CD8-positive, alpha-beta memory T cell (primary cell): Measurements from ENCODE around the gene SLC44A5. TPM values are rescaled to one million over a fixed set of nuclear protein-coding genes. Genes with fewer than 3 reads are reported as not detected.

ENCODE experiments used
- CTCF ChIA-PET: fragments of 350-600 bp; sonication (Branson Sonifier 250); formaldehyde crosslinking; loops from one replicate; lab custom pipeline; 2021; ENCODE audit warnings: antibody characterized with exemption; lab: Charles Lee
- POLR2A ChIA-PET: fragments of 350-600 bp; sonication (Branson Sonifier 250); formaldehyde crosslinking; loops from one replicate; lab custom pipeline; 2021; ENCODE audit warnings: antibody characterized with exemption; lab: Charles Lee
- DNase-seq, 5 donors: peaks; one replicate each; pipeline versions ENCODE4 v3.0.0 to v3.0.0-alpha.2; 2020 to 2022; ENCODE audit warnings: mixed read lengths in 1 of 5
- H3K27ac ChIP-seq: one replicate; pipeline ENCODE4 v1.7.0; 2013; ENCODE audit warnings: low read depth, mild to moderate bottlenecking, low read length, moderate library complexity
- H3K27me3 ChIP-seq: 2 replicates; pipeline ENCODE4 v1.7.0; 2013; ENCODE audit warnings: low read length, mild to moderate bottlenecking; ENCODE audit not compliant: insufficient read depth, poor library complexity, severe bottlenecking
- H3K36me3 ChIP-seq: 2 replicates; pipeline ENCODE4 v1.7.0; 2013; ENCODE audit warnings: mild to moderate bottlenecking, low read length, moderate library complexity; ENCODE audit not compliant: insufficient read depth
- H3K4me1 ChIP-seq: 2 replicates; pipeline ENCODE4 v1.7.0; 2013; ENCODE audit warnings: mild to moderate bottlenecking, low read length, moderate library complexity; ENCODE audit not compliant: insufficient read depth
- H3K4me3 ChIP-seq: 2 replicates; pipeline ENCODE4 v1.7.0; 2013; ENCODE audit warnings: mild to moderate bottlenecking, low read length
- H3K9me3 ChIP-seq: 2 replicates; pipeline ENCODE4 v1.7.0; 2013; ENCODE audit warnings: mild to moderate bottlenecking, low read length
- H3K27ac Mint-ChIP-seq, 8 donors: one replicate each; pipeline ENCODE4 v1.8.0; 2020 to 2021; ENCODE audit warnings: mixed read lengths in 8 of 8, mild to moderate bottlenecking in 6 of 8, inconsistent platforms in 3 of 8, moderate library complexity in 3 of 8
- H3K27me3 Mint-ChIP-seq, 2 donors: one replicate each; pipeline ENCODE4 v1.8.0; 2020 to 2021; ENCODE audit warnings: mixed read lengths in 2 of 2, mild to moderate bottlenecking in 1 of 2, moderate library complexity in 1 of 2
- H3K36me3 Mint-ChIP-seq, 3 donors: one replicate each; pipeline ENCODE4 v1.8.0; 2020 to 2021; ENCODE audit warnings: mixed read lengths in 3 of 3, inconsistent platforms in 1 of 3, mild to moderate bottlenecking in 1 of 3
- H3K4me1 Mint-ChIP-seq, 3 donors: one replicate each; pipeline ENCODE4 v1.8.0; 2020 to 2021; ENCODE audit warnings: mixed read lengths in 3 of 3, inconsistent platforms in 1 of 3, mild to moderate bottlenecking in 1 of 3
- H3K4me3 Mint-ChIP-seq, 7 donors: one replicate each; pipeline ENCODE4 v1.8.0; 2020 to 2021; ENCODE audit warnings: mixed read lengths in 7 of 7, mild to moderate bottlenecking in 6 of 7, moderate library complexity in 4 of 7, inconsistent platforms in 2 of 7
- H3K9me3 Mint-ChIP-seq, 5 donors: one replicate each; pipeline ENCODE4 v1.8.0; 2020 to 2022; ENCODE audit warnings: mixed read lengths in 5 of 5, mild to moderate bottlenecking in 3 of 5, moderate library complexity in 2 of 5, inconsistent platforms in 1 of 5
- polyA plus RNA-seq: library from polyadenylated mRNA; unstranded; fragments of 300-500 nt; fragmentation: Illumina TruSeq; gene quantifications from one replicate; pipeline ENCODE4 v1.2.3, GENCODE V29; 2021
- total RNA-seq, 2 experiments: library from RNA; stranded (reverse); gene quantifications; one replicate each; pipeline ENCODE4 v1.2.3, GENCODE V29; 2021

SLC44A5 gene
- total and polyA plus RNA-seq, 3 experiments from 2014 or later: 0.24 to 0.53 (median 0.29) TPM

- no peak overlapping the region for H3K27ac ChIP-seq
- H3K4me1 ChIP-seq: no peaks in the 10 kb centered on the region
- DNase-seq: no peak
- no peak overlapping the region for H3K27ac Mint-ChIP-seq
- H3K27me3 Mint-ChIP-seq: peaks cover 0 to 3% of the 10 kb centered on the region in 2 donors
- no peaks in the 10 kb centered on the region for H3K4me1 Mint-ChIP-seq
- no peaks in the 10 kb centered on the region for H3K36me3 ChIP-seq
- no peaks in the 10 kb centered on the region for H3K36me3 Mint-ChIP-seq
- ChIA-PET CTCF (no interaction called here), POLR2A (no interaction called here)
- peaks cover 0 to 4% (median 0%) of the 10 kb centered on the region in 5 donors for H3K9me3 Mint-ChIP-seq
- no peak overlapping the region for H3K4me3 ChIP-seq
- H3K9me3 ChIP-seq: no peaks in the 10 kb centered on the region
- H3K4me3 Mint-ChIP-seq: no peak overlapping the region
- H3K27me3 ChIP-seq: no peaks in the 10 kb centered on the region
Observed at GRCh38 chr1:75554870-75555269, 56.0 kb downstream of the SLC44A5 start.

- Mint-ChIP-seq H3K4me1 (no peaks in the 10 kb centered on the region), H3K27ac (no peak overlapping the region), H3K36me3 (no peaks in the 10 kb centered on the region), H3K9me3 (peaks cover 0 to 4% (median 2%) of the 10 kb centered on the region in 5 donors), H3K4me3 (no peak overlapping the region), H3K27me3 (peaks cover 0 to 3% of the 10 kb centered on the region in 2 donors)
- Histone ChIP-seq H3K36me3 (no peaks in the 10 kb centered on the region), H3K4me1 (no peaks in the 10 kb centered on the region), H3K27ac (no peak overlapping the region), H3K4me3 (no peak overlapping the region), H3K9me3 (no peaks in the 10 kb centered on the region), H3K27me3 (no peaks in the 10 kb centered on the region)
- no peak for DNase-seq
- POLR2A ChIA-PET: no interaction called here
- CTCF ChIA-PET: no interaction called here
Observed at GRCh38 chr1:75554181-75554580, 56.7 kb downstream of the SLC44A5 start.

GRCh38 chr1:75550559-75550958 is 60.4 kb downstream of the SLC44A5 start:
- Histone ChIP-seq H3K4me3 (no peak overlapping the region), H3K27ac (no peak overlapping the region), H3K36me3 (no peaks in the 10 kb centered on the region), H3K4me1 (no peaks in the 10 kb centered on the region), H3K27me3 (no peaks in the 10 kb centered on the region), H3K9me3 (no peaks in the 10 kb centered on the region)
- POLR2A ChIA-PET: no interaction called here
- Mint-ChIP-seq H3K4me1 (no peaks in the 10 kb centered on the region), H3K9me3 (peaks cover 0 to 4% (median 2%) of the 10 kb centered on the region in 5 donors), H3K27ac (no peak overlapping the region), H3K27me3 (no peaks in the 10 kb centered on the region), H3K36me3 (no peaks in the 10 kb centered on the region), H3K4me3 (no peak overlapping the region)
- CTCF ChIA-PET: no interaction called here
- no peak for DNase-seq

GRCh38 chr1:75548721-75549480 is 62.0 kb downstream of the SLC44A5 start:
- Histone ChIP-seq H3K36me3 (no peaks in the 10 kb centered on the region), H3K9me3 (no peaks in the 10 kb centered on the region), H3K27ac (no peak overlapping the region), H3K4me1 (no peaks in the 10 kb centered on the region), H3K27me3 (no peaks in the 10 kb centered on the region), H3K4me3 (no peak overlapping the region)
- no peak overlapping the region for H3K4me3 Mint-ChIP-seq
- H3K27ac Mint-ChIP-seq: no peak overlapping the region
- ChIA-PET CTCF (no interaction called here), POLR2A (no interaction called here)
- H3K27me3 Mint-ChIP-seq: no peaks in the 10 kb centered on the region
- peaks cover 0 to 3% (median 0%) of the 10 kb centered on the region in 5 donors for H3K9me3 Mint-ChIP-seq
- no peaks in the 10 kb centered on the region for H3K36me3 Mint-ChIP-seq
- H3K4me1 Mint-ChIP-seq: no peaks in the 10 kb centered on the region
- no peak for DNase-seq

- Mint-ChIP-seq H3K9me3 (no peaks in the 10 kb centered on the region), H3K36me3 (no peaks in the 10 kb centered on the region), H3K27ac (no peak overlapping the region), H3K4me3 (no peak overlapping the region), H3K4me1 (no peaks in the 10 kb centered on the region), H3K27me3 (no peaks in the 10 kb centered on the region)
- ChIA-PET POLR2A (no interaction called here), CTCF (no interaction called here)
- H3K4me1 ChIP-seq: no peaks in the 10 kb centered on the region
- no peak overlapping the region for H3K4me3 ChIP-seq
- H3K27me3 ChIP-seq: no peaks in the 10 kb centered on the region
- no peaks in the 10 kb centered on the region for H3K9me3 ChIP-seq
- no peak overlapping the region for H3K27ac ChIP-seq
- DNase-seq: no peak
- no peaks in the 10 kb centered on the region for H3K36me3 ChIP-seq
Observed at GRCh38 chr1:75543705-75544104, 67.2 kb downstream of the SLC44A5 start.

- POLR2A ChIA-PET: no interaction called here
- Mint-ChIP-seq H3K36me3 (no peaks in the 10 kb centered on the region), H3K9me3 (no peaks in the 10 kb centered on the region), H3K4me1 (no peaks in the 10 kb centered on the region), H3K27me3 (no peaks in the 10 kb centered on the region), H3K4me3 (no peak overlapping the region), H3K27ac (no peak overlapping the region)
- Histone ChIP-seq H3K27ac (no peak overlapping the region), H3K9me3 (no peaks in the 10 kb centered on the region), H3K36me3 (no peaks in the 10 kb centered on the region), H3K4me3 (no peak overlapping the region), H3K4me1 (no peaks in the 10 kb centered on the region), H3K27me3 (no peaks in the 10 kb centered on the region)
- no peak for DNase-seq
- CTCF ChIA-PET: no interaction called here
Observed at GRCh38 chr1:75542818-75543570, 67.9 kb downstream of the SLC44A5 start.

GRCh38 chr1:75539230-75540116 is 71.4 kb downstream of the SLC44A5 start:
- no peak overlapping the region for H3K4me3 Mint-ChIP-seq
- CTCF ChIA-PET: no interaction called here
- no peak for DNase-seq

GRCh38 chr1:75533085-75533484 is 77.8 kb downstream of the SLC44A5 start:
- Histone ChIP-seq H3K9me3 (no peaks in the 10 kb centered on the region), H3K36me3 (no peaks in the 10 kb centered on the region), H3K4me3 (no peak overlapping the region), H3K27ac (no peak overlapping the region), H3K27me3 (no peaks in the 10 kb centered on the region), H3K4me1 (no peaks in the 10 kb centered on the region)
- Mint-ChIP-seq H3K27ac (no peak overlapping the region), H3K36me3 (no peaks in the 10 kb centered on the region), H3K9me3 (no peaks in the 10 kb centered on the region), H3K27me3 (peaks cover 0 to 4% of the 10 kb centered on the region in 2 donors), H3K4me3 (no peak overlapping the region), H3K4me1 (no peaks in the 10 kb centered on the region)
- ChIA-PET CTCF (no interaction called here), POLR2A (no interaction called here)
- DNase-seq: no peak

More at GRCh38 chr1:75539230-75540116, 71.4 kb downstream of the SLC44A5 start:
- no peak overlapping the region for H3K27ac Mint-ChIP-seq
- no peaks in the 10 kb centered on the region for H3K4me1 Mint-ChIP-seq
- H3K9me3 Mint-ChIP-seq: no peaks in the 10 kb centered on the region
- H3K36me3 ChIP-seq: no peaks in the 10 kb centered on the region
- POLR2A ChIA-PET: no interaction called here
- H3K27me3 ChIP-seq: no peaks in the 10 kb centered on the region
- H3K9me3 ChIP-seq: no peaks in the 10 kb centered on the region
- no peaks in the 10 kb centered on the region for H3K36me3 Mint-ChIP-seq
- H3K4me1 ChIP-seq: no peaks in the 10 kb centered on the region
- H3K27me3 Mint-ChIP-seq: no peaks in the 10 kb centered on the region
- H3K27ac ChIP-seq: no peak overlapping the region
- H3K4me3 ChIP-seq: no peak overlapping the region
